NCI-H2196 (cell line): ENCODE results near the gene MRGPRX2.

Experiments
- DNase-seq: peaks from one replicate; lab custom pipeline; 2025; ENCODE audit not compliant: unreplicated experiment; lab: John Stamatoyannopoulos, UW

The MRGPRX2 gene

DNA sequence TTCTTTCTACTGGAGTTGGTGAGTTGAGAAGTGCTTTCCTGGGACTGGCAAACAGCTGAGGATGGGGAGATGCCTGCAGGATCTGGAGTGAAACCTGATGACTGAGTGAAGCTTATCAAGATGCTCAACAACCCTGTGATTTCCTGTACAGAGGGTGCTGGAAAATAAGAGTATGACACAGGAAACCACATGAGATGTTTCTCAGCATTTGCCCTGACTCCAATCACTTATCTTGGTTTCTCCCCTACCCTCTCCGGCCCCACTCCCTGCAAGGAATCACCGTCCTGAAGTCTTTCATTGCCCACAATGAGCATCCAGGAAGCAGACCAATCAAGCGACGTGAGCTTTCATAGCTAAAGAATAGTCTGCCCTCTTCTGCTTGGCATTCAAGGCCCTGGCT is at the start of gene MRGPRX2:
Gene MRGPRX2, minus strand, starts transcription at position 89 of the 400 bp plus-strand sequence. CDS start 4,315 bp downstream, outside the sequence.
- no peak for DNase-seq

GRCh38 chr11:19110295-19110694 is 49.8 kb upstream of the MRGPRX2 start:
- peak; percentile 61 for DNase-seq

DNA sequence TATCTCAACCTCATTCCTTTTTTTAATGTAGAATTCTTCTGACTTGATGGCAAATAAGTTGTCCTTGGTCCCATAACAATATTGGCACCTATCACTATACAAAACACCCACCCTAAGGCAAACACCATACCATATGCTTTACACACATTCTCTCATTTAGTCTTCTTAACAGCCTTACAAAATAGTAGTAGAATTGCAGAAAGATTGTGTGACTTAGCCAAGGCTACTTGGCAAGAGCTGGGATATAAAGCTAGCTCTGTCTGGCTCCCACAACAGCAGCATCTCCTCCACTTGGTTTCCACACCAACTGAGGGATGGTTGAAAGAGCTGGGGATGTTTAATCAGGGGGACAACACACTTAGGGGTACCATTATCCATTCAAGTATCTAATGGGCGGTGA is 46.6 kb upstream of the MRGPRX2 start:
- DNase-seq = no peak

- DNase-seq = no peak
Measured at GRCh38 chr11:19105011-19105410, 44.5 kb upstream of the MRGPRX2 start.

DNA sequence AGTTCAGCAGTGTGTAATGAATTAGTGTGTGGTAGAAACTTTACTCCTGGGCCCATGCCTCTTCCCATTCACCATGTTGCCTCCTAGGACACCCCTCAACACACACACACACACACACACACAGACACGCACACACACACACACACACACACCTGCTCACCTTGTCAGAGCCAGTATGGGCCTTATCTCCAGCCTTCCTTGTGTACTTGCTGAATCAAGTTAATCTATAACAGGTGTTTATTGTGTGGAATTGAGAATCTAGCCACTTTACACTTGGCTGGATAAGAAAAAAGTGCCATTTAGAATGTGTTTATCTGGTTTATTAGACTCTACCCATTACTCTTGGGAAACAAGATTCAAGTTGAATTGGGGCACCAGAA is 42.0 kb upstream of the MRGPRX2 start:
- no peak for DNase-seq

DNA sequence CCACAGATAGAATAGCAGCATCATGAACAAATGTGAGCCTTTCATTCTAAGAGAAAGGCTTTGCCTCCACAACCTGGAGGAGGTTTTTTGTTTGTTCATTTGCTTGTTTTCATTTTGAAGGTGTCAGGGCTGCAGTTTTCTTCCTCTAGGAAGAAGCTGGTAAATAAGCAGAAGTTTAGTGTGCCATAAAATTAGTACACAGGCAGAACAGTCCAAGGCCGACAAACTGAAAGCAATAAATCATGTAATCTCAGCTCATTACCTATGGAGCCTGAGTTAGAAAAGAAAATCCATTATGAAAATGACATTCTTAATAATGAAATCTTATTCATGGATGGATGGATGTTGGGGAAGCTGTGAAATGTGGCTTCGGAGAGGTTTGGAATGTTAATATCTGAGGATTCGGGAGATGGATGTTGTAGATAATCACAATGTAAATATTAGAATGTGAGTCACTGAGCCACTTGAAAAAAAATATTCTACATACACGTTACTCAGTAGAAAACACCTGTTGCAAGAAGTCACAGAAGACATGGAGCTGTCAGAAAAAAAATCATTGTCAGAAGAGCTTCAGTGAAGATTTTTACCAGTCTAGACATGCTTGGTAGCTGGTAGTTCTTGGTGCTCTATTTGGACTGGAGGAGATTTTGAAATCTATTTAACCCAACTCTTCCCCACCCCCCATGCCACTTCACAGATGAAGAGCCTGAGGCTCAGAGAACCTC is 41.4 kb upstream of the MRGPRX2 start:
- peak; percentile 43 for DNase-seq

DNA sequence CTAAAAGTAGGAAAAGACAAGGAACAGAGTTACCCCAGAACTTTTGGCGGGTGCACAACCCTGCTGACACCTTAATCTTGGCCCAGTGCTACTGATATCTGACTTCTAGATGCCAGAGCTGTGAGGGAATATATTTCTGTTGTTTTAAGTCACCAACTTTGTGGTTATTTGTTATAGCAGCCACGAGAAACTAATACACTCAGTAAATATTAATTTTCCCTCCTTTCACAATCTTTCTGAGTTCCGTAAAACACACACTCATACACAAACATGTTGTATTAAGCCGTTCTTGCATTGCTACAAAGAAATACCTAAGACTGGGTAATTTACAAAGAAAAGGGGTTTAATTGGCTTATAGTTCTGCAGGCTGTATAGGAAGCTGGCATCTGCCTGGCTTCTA is 40.4 kb upstream of the MRGPRX2 start:
- no peak for DNase-seq

DNA sequence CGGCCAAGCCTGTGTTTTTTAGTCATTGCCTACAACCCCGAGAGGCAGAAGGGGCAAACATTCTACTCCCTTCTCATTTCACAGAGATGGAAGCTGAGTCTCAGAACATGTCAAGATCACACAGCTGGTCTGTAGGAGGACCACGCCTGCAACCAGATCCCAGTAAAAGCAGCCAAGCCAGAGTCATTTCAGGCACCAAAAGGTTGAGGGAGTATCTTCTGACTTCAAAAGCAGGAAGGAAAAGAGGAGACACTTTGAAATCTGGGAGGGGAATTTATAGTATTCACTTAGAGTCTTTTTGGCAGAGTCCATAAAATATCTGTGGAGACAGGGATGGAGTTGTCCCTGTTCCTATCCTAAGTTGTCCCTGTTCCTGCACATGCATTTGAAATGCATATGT is 38.6 kb upstream of the MRGPRX2 start:
- DNase-seq = no peak

GRCh38 chr11:19094859-19095258 is 34.3 kb upstream of the MRGPRX2 start:
- no peak for DNase-seq

- DNase-seq = no peak
Measured at GRCh38 chr11:19093976-19094375, 33.5 kb upstream of the MRGPRX2 start.

DNA sequence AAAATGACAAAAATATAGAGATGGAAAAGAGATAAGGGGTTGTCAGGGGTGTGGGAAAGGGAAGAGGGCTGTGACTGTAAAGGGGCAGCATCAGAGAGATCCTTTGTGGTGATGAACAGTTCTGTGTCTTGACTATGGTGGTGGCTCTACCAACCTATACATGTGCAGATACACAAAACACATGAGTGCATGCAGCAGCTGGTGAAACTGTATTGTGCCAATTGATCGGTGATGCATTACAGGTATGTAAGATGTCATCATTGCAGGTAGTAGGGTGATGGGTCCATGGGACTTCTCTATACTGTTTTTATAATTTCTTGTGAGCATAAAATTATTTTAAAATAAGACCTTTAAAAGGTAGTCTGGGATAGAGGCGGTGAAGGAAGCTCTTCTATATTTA is 32.3 kb upstream of the MRGPRX2 start:
- no peak for DNase-seq

DNA sequence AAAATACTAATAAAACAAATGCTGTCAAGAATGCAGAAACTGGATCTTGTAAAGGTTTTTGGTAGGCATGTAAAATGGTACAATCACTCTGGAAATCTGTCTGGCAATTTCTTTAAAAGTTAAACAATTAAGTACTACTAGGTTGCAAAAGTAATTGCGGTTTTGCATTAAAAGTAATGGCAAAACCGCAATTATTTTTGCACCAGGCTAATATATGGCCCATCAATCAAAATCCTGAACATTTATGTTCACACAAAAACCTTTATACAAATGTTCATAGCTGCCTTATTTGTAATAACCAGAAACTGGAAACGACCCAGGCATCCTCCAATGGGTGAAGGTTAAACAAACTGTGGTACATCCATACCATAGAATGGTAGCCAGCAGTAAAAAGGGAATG is 31.8 kb upstream of the MRGPRX2 start:
- DNase-seq = no peak

GRCh38 chr11:19091366-19091765 is 30.8 kb upstream of the MRGPRX2 start:
- no peak for DNase-seq

- no peak for DNase-seq
Measured at GRCh38 chr11:19089421-19089820, 28.9 kb upstream of the MRGPRX2 start.

- DNase-seq = no peak
Measured at GRCh38 chr11:19088791-19089190, 28.3 kb upstream of the MRGPRX2 start.

DNA sequence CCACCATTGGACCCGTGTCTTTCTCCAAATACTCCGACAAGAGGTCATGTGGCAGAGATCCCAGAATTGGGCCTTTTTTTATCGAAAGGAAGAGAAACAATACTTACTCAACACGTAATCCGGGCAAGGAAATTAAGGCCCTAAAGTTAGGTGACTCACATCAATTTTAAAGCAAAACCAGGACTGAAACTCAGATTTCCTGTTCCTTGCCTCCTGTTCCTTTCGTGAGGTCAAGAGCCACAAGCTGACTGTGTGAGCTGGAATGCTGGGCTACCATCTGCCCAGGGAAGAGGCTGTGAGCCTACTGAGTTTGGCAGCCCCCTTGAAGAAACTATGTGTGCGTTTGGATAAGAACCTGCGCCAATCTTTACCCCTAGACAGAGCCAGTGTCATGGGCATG is 27.1 kb upstream of the MRGPRX2 start:
- no peak for DNase-seq

DNA sequence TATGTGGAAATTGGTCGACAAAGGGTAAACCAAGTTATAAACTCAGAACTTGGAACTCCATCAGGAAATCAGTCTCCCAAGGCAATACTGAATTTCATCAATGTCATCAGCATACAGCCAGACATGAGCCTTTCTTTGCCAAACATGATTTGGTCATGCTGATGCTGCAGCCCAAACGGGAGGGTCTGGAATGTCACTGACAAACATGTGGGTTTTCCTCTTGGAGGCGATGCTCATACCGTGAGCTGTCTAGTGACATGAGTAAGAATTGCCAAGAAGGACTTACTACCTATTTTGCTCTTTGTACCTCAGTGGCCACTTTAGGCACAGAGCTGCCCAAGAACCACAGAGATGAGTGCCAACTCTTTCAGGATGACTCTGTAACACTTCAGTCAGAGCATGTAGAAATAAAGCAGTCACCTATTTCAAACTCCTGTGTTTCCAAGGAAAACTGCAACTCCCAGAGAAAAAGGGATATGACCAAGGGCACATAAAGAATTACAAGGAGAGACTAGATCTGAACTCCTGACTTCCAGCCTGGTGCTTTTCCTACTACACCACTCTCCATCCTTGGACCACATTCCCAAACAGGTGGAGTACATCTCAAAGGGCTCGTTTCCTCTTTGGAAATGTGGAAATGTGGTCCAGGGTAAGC is 24.3 kb upstream of the MRGPRX2 start:
- no peak for DNase-seq

- DNase-seq = no peak
Measured at GRCh38 chr11:19083166-19083565, 22.6 kb upstream of the MRGPRX2 start.

DNA sequence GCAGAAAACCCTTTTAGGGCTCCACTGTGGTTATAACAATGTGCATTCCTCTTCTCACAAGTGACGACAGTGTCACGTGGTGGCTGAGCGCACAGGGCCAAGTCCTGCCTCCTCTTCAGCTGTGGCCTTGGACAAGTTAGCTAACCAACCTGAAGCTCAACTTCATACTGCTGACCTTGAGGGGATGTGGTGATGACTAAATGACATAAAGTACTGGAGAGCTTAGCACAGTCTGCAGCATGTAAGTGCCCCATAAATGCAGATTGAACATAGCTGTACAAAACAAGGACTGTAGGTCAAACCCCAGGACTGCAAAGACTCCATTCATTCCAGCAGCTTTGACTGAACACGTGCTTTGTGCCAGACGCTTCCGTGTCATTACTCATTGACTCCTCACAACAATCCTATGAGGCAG is 20.1 kb upstream of the MRGPRX2 start:
- DNase-seq = no peak

- DNase-seq = peak; percentile 36
Measured at GRCh38 chr11:19079643-19080440, 19.3 kb upstream of the MRGPRX2 start.

GRCh38 chr11:19077965-19078364 is 17.4 kb upstream of the MRGPRX2 start:
- DNase-seq = no peak
